Adrenal gland (tissue), 5 donors: ENCODE measurements around the gene KLK2.

ENCODE experiments used
- CTCF ChIP-seq, 6 experiments: fragments of 450-650 bp in 4 of 6; fragments of 200-600 bp in 2 of 6; sonication (generic) in 1 of 6; IDR thresholded peaks; 1 replicate in 5 of 6; 2 replicates in 1 of 6; pipeline versions ENCODE4 v1.5.1 to v1.8.0; 2016 to 2021; ENCODE audit warnings: antibody characterized with exemption in 6 of 6, mild to moderate bottlenecking in 2 of 6, moderate library complexity in 1 of 6
- POLR2A ChIP-seq, 2 donors: fragments of 450-650 bp; IDR thresholded peaks; one replicate each; pipeline ENCODE4 v1.6.1; 2017; ENCODE audit warnings: antibody characterized with exemption in 2 of 2, mild to moderate bottlenecking in 2 of 2, moderate library complexity in 1 of 2
- donor health status: DM: no; HTN: no; CAD: no.

GRCh38 chr19:50897191-50897607 lies 24.0 kb downstream of the KLK2 start:
- TF ChIP-seq CTCF (IDR thresholded peaks at IDR 0.05) = no peak
- TF ChIP-seq POLR2A (IDR thresholded peaks at IDR 0.05) = no peak
